SK-N-MC (cell line): ENCODE data around the gene CDH16.

ENCODE experiments used
- EZH2 ChIP-seq: fragments of 200-600 bp; sonication (generic); IDR thresholded peaks from one replicate; pipeline ENCODE4 v1.6.1; 2017; ENCODE audit warnings: antibody characterized with exemption
- FOXP2 ChIP-seq: optimal IDR thresholded peaks from 2 replicates; pipeline ENCODE3; 2011; ENCODE audit warnings: mild to moderate bottlenecking, moderate library complexity; ENCODE audit not compliant: insufficient read depth; ENCODE audit errors: extremely low read length, control extremely low read depth
- POLR2AphosphoS5 ChIP-seq: IDR thresholded peaks from 2 replicates; pipeline ENCODE4 v1.6.1; 2012; ENCODE audit warnings: mild to moderate bottlenecking, low read depth, low read length, borderline replicate concordance

GRCh38 chr16:66940236-66940635 is 21.6 kb upstream of the CDH16 start:
- no peak for TF ChIP-seq EZH2
- no peak for TF ChIP-seq POLR2AphosphoS5
- TF ChIP-seq FOXP2: no peak
